Colonic mucosa (tissue), 4 donors: ENCODE data around the gene NGEF. TPM values are rescaled to one million over a fixed set of nuclear protein-coding genes. Genes with fewer than 3 reads are reported as not detected.

Source experiments
- DNase-seq: peaks from one replicate; pipeline ENCODE4 v3.0.0-alpha.2; 2020
- H3K27ac ChIP-seq: fragments of 200-600 bp; one replicate; pipeline ENCODE4 v1.8.0; 2021
- H3K27me3 ChIP-seq: fragments of 200-600 bp; one replicate; pipeline ENCODE4 v1.8.0; 2021
- H3K36me3 ChIP-seq: fragments of 200-600 bp; one replicate; pipeline ENCODE4 v1.8.0; 2021
- H3K4me1 ChIP-seq: fragments of 200-600 bp; one replicate; pipeline ENCODE4 v1.8.0; 2021; ENCODE audit warnings: mild to moderate bottlenecking
- H3K4me3 ChIP-seq: fragments of 200-600 bp; one replicate; pipeline ENCODE4 v1.8.0; 2021
- H3K9ac ChIP-seq, 2 donors: one replicate each; pipeline ENCODE4 v1.7.0; 2013; ENCODE audit warnings: control low read depth in 2 of 2, low read depth in 2 of 2, low read length in 2 of 2
- H3K9me3 ChIP-seq: fragments of 200-600 bp; one replicate; pipeline ENCODE4 v1.8.0; 2021
- intact Hi-C: fragments of 100-400 bp; cut with DNase I; formaldehyde crosslinking; loops from one replicate; pipeline ENCODE4 v1.14.1; 2022
- total RNA-seq, 2 donors: library from RNA; stranded (reverse); fragmentation: NEBNext Ultra II Directional in 1 of 2; extraction: Animal tissue kit (Norgen Biotek cat#: 25700) in 1 of 2; gene quantifications; one replicate each; pipeline ENCODE4 v1.2.1, GENCODE V29; 2021
- TF ChIP-seq, protein P1 (sequence below): fragments of 200-600 bp; IDR thresholded peaks from one replicate; pipeline ENCODE4 v1.8.0; 2022; ENCODE audit warnings: antibody characterized with exemption, mild to moderate bottlenecking
- donor health status: healthy.
- donor health status: DM: no; HTN: no; CAD: no.
- donor health status: DM: no; HTN: no; CAD: no.

NGEF gene
- total RNA-seq, 2 donors from 2014 or later: 25.6 to 34.0 TPM

DNA sequence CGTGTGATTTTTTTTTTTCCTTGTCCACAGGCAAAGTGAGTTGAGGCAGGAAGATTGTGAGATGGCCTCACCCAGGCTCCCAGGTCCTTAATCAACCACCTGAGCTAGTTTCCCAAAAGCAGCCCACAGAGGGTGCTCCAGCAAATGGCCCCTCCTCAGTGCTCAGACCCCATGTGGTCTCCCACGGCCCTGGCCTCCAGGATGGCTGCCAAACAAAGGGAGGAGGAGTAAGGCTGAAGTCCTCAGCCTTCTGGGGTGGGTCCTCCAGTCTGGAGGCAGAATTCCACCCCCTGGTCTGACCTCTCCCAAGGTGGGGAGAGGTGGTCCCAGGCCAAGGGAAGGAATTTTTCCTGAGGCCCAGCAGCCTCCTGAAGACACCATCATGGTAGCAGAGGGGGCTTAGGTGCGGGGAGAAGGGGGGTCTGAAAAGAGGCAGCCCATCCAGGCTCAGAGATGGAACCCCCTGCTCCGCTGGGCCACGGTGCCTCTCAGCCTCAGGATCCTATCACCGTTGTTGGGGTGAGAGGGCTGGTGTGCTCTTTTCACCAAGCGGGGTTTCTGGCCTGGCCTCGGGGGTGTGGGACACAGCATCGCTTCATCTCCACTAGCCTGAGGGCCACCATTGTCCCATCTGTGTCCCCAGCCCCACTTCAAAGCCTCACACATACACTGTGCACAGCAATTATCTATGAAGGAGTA, 2.3 kb downstream of the NGEF start:
- no peaks in the 10 kb centered on the region for H3K27me3 ChIP-seq
- H3K4me1 ChIP-seq: no peaks in the 10 kb centered on the region
- H3K9me3 ChIP-seq: no peaks in the 10 kb centered on the region
- H3K27ac ChIP-seq: no peak overlapping the region
- no peak overlapping the region for H3K4me3 ChIP-seq
- H3K9ac ChIP-seq: peak overlapping the region in 1 of 2 donors; percentile 22
- TF ChIP-seq, protein P1, sequence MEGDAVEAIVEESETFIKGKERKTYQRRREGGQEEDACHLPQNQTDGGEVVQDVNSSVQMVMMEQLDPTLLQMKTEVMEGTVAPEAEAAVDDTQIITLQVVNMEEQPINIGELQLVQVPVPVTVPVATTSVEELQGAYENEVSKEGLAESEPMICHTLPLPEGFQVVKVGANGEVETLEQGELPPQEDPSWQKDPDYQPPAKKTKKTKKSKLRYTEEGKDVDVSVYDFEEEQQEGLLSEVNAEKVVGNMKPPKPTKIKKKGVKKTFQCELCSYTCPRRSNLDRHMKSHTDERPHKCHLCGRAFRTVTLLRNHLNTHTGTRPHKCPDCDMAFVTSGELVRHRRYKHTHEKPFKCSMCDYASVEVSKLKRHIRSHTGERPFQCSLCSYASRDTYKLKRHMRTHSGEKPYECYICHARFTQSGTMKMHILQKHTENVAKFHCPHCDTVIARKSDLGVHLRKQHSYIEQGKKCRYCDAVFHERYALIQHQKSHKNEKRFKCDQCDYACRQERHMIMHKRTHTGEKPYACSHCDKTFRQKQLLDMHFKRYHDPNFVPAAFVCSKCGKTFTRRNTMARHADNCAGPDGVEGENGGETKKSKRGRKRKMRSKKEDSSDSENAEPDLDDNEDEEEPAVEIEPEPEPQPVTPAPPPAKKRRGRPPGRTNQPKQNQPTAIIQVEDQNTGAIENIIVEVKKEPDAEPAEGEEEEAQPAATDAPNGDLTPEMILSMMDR: no peak
- no peak for DNase-seq
- intact Hi-C loops: no loop called here
- H3K36me3 ChIP-seq: no peaks in the 10 kb centered on the region

DNA sequence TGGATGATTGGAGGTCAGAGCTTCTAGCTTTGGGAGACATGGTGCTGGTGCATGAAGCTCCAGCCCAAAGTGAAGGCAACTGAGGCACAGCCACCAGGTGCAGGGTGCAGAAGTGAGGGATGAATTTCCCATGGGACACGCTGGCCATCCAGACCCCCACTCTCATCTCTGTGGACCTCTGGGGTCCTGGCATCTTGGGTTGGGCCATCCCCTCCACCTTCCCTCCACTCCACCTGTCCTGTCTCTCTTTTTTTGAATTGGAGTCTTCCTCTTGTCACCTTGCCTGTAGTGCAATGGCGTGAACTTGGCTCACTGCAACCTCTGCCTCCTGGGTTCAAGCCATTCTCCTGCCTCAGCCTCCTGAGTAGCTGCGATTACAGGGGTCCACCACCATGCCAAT, 3.4 kb downstream of the NGEF start:
- Histone ChIP-seq H3K9me3 (no peaks in the 10 kb centered on the region), H3K27me3 (no peaks in the 10 kb centered on the region), H3K4me3 (no peak overlapping the region), H3K9ac (no peak overlapping the region), H3K27ac (no peak overlapping the region), H3K4me1 (no peaks in the 10 kb centered on the region), H3K36me3 (no peaks in the 10 kb centered on the region)
- no peak for DNase-seq
- TF ChIP-seq, protein P1: no peak
- intact Hi-C loops: no loop called here

DNA sequence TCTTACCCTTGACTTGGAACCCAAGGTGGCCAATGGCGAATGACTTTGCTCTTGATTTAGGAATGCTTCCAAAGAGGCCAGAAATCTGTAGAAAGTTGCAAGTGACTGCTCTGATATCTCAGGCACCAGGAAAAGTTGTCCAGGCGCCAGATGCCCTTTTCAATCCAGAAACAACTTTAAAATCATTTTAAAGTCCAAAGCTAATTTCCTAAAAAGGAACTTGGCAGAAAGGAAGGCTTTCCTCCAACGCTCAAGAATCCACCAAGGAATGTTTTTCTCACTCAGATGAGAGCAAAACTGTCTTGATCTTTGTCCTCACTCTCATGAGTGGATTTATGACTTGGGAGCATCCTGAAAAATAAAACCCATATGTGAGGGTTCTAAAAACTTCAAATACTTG, 5.3 kb downstream of the NGEF start:
- Histone ChIP-seq H3K4me1 (no peaks in the 10 kb centered on the region), H3K9me3 (no peaks in the 10 kb centered on the region), H3K4me3 (no peak overlapping the region), H3K9ac (no peak overlapping the region), H3K36me3 (no peaks in the 10 kb centered on the region), H3K27me3 (no peaks in the 10 kb centered on the region), H3K27ac (no peak overlapping the region)
- no peak for DNase-seq
- TF ChIP-seq, protein P1: no peak
- intact Hi-C loops: no loop called here

DNA sequence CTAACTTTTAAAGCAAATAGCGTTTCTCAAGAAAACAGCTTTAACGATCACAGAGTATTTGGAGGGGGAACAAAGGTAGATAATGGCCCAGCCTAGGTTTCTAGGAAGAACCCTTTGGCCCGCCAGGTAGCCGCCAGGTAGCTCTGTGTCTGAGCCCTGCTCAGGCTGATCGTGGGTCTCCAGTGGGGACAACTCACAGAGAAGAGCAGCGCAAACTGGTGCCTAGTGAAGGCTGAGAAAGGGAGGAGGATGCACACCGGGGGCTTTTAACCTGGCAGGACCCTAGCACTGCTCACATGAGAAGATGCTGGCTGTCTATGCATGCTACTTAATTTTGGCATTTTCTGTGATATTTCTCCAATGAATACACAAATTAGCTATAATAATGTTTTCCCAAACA, 5.8 kb downstream of the NGEF start:
- no peaks in the 10 kb centered on the region for H3K4me1 ChIP-seq
- intact Hi-C loops: no loop called here

DNA sequence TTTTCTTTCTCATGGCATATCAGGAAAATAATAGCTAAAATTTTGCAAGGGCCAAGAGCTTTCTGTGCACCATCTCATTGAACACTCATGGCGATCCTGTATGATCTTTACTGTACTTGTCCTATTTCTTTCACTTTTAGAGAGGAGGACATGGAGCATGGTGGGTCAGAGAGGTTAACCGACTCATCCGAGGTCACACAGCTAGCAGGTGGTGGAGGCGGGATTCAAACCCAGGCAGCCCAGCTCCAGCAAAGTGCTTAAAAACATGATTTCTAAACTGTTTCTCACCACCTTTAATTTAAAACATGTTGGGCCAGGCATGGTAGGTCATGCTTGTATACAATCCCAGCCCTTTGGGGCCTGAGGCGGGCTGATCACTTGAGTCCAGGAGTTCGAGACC, 6.4 kb downstream of the NGEF start:
- Histone ChIP-seq H3K9ac (no peak overlapping the region), H3K27ac (no peak overlapping the region), H3K27me3 (no peaks in the 10 kb centered on the region), H3K9me3 (no peaks in the 10 kb centered on the region), H3K4me1 (no peaks in the 10 kb centered on the region), H3K4me3 (no peak overlapping the region), H3K36me3 (no peaks in the 10 kb centered on the region)
- TF ChIP-seq, protein P1: no peak
- no peak for DNase-seq
- intact Hi-C loops: no loop called here

More for the DNA sequence above, 5.8 kb downstream of the NGEF start:
- no peaks in the 10 kb centered on the region for H3K27me3 ChIP-seq
- no peak for DNase-seq
- no peaks in the 10 kb centered on the region for H3K36me3 ChIP-seq
- no peak overlapping the region for H3K4me3 ChIP-seq
- TF ChIP-seq, protein P1: no peak
- H3K9ac ChIP-seq: no peak overlapping the region
- no peaks in the 10 kb centered on the region for H3K9me3 ChIP-seq
- no peak overlapping the region for H3K27ac ChIP-seq
